NCI-H2029 (cell line): ENCODE measurements around the gene STK11.
"Not testable (repeated sequence)": the region's sequence is repeated elsewhere in the genome, so short reads cannot be mapped to it uniquely, and the experiment has no call there.

Experiments
- DNase-seq: peaks from one replicate; lab custom pipeline; 2025; lab: John Stamatoyannopoulos, UW

The STK11 gene

GRCh38 chr19:1238369-1239303 lies 33.1 kb downstream of the STK11 start:
- DNase-seq, result no peak

- no peak for DNase-seq
Observed at GRCh38 chr19:1239420-1239795, 33.8 kb downstream of the STK11 start.

- peak; percentile 79 for DNase-seq
Observed at GRCh38 chr19:1239796-1240737, 34.5 kb downstream of the STK11 start.

- no peak for DNase-seq
Observed at GRCh38 chr19:1240925-1241324, 35.3 kb downstream of the STK11 start.

- peak; percentile 93 for DNase-seq
Observed at GRCh38 chr19:1241417-1242095, 36.0 kb downstream of the STK11 start, which contains the start of gene ATP5F1D. ATP5F1D (plus strand) TSS chr19:1241751; CDS start chr19:1241851, 100 bp downstream.

- DNase-seq, result peak; percentile 77
Observed at GRCh38 chr19:1243768-1244692, 38.5 kb downstream of the STK11 start.

- no peak for DNase-seq
Observed at GRCh38 chr19:1244693-1245451, 39.3 kb downstream of the STK11 start.

GRCh38 chr19:1245494-1246264 lies 40.1 kb downstream of the STK11 start:
- DNase-seq, result no peak

- DNase-seq, result not testable (repeated sequence)
Observed at GRCh38 chr19:1246265-1247087, 40.9 kb downstream of the STK11 start.

- no peak for DNase-seq
Observed at GRCh38 chr19:1247748-1248138, 42.2 kb downstream of the STK11 start.

- DNase-seq, result peak; percentile 28
Observed at GRCh38 chr19:1248139-1248785, 42.7 kb downstream of the STK11 start, which contains the start of gene MIDN. MIDN (plus strand) TSS chr19:1248583; CDS start chr19:1250297, 1,714 bp downstream.

- DNase-seq, result peak; percentile 71
Observed at GRCh38 chr19:1248786-1249297, 43.3 kb downstream of the STK11 start.

- peak; percentile 85 for DNase-seq
Observed at GRCh38 chr19:1249298-1249989, 43.9 kb downstream of the STK11 start.

- DNase-seq, result no peak
Observed at GRCh38 chr19:1249990-1250436, 44.4 kb downstream of the STK11 start.

- DNase-seq, result no peak
Observed at GRCh38 chr19:1250437-1251260, 45.1 kb downstream of the STK11 start.
